DOHH2 (cell line): ENCODE measurements around the gene TNFSF10.

Experiments
- CTCF ChIP-seq: fragments of 200-600 bp; sonication (generic); IDR thresholded peaks from one replicate; pipeline ENCODE4 v1.5.1; 2014; ENCODE audit warnings: antibody characterized with exemption, mild to moderate bottlenecking, low read depth, low read length; ENCODE audit not compliant: poor library complexity, severe bottlenecking
- EZH2phosphoT487 ChIP-seq: fragments of 200-600 bp; sonication (generic); IDR thresholded peaks from 2 replicates; pipeline ENCODE4 v1.6.1; 2017; ENCODE audit warnings: borderline replicate concordance, mild to moderate bottlenecking, antibody characterized with exemption, low read length, moderate library complexity, mixed read lengths

- TF ChIP-seq CTCF (no peak), EZH2phosphoT487 (no peak)
Measured at GRCh38 chr3:172464306-172464705, 58.9 kb downstream of the TNFSF10 start.
